Measurements from ENCODE around the gene MEI1. TPM values are rescaled to one million over a fixed set of nuclear protein-coding genes. Genes with fewer than 3 reads are reported as not detected.

The MEI1 gene
- total and polyA plus RNA-seq, 9 of the 15 experiments (the other 6 are each of a cell fraction or from before 2014, with no cell fraction given) = 0.08 to 0.68 (median 0.18) TPM; not detected in 2

DNA sequence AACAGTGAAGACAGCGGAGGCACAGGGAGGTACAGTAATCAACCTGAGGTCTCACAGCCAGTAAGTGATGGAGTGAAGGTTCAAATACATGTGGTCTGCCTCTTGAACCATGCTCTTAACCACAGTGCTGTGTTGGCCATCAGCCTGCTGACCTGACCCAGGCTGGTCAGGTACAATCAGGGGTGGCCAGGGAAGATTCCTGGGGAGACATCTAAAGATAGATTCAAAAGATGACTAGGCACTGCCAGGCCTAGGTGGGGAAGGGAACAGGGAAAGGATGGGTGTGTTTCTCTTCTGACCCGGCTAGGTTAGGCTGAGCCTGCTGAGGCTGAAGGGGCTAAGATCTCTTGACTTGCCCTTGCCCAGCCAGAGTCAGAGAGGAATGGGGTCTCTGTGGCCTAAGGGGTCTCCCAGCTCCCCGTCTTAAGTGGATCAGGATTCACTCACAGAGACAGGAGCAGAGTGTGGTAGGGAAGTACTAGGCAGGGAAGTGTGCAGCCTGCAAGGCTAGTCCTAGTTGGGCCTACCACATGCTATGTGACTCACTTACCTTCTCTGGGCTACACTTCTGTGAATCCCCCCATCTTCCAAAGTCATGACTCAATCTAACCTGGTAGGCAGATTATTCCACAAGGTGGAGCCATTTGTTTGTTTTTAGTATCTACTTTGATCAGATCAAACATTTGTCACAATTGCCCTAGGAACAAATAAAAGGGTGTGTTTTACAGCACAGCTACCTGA, 123.2 kb downstream of the MEI1 start:
- CTCF ChIA-PET (ENCODE audit: low intra/inter-chr PET ratio) = interaction anchor here (1.4 kb wide), 1 partner anchor 118 kb away, joined by 16 read pairs; no protein-coding TSS in a partner anchor
- 0 out of 2 replicates have a peak, but pooled peaks have one; percentile 29 for TF ChIP-seq GATA2 (CRISPR knock-in tag; IDR thresholded peaks at IDR 0.05)
- TF ChIP-seq NFIC (IDR thresholded peaks at IDR 0.05) = 0 out of 2 replicates have a peak, but pooled peaks have one; percentile 7
- no peak for TF ChIP-seq MYNN (IDR thresholded peaks at IDR 0.05)
- TF ChIP-seq MYNN (CRISPR knock-in tag; IDR thresholded peaks at IDR 0.05) = no peak
- TF ChIP-seq, protein P1, sequence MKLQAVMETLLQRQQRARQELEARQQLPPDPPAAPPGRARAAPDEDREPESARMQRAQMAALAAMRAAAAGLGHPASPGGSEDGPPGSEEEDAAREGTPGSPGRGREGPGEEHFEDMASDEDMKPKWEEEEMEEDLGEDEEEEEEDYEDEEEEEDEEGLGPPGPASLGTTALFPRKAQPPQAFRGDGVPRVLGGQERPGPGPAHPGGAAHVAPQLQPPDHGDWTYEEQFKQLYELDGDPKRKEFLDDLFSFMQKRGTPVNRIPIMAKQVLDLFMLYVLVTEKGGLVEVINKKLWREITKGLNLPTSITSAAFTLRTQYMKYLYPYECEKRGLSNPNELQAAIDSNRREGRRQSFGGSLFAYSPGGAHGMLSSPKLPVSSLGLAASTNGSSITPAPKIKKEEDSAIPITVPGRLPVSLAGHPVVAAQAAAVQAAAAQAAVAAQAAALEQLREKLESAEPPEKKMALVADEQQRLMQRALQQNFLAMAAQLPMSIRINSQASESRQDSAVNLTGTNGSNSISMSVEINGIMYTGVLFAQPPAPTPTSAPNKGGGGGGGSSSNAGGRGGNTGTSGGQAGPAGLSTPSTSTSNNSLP (IDR thresholded peaks at IDR 0.05; ENCODE audit: borderline replicate concordance, low read depth, low read length) = peak; percentile 87
- TF ChIP-seq, protein P2, sequence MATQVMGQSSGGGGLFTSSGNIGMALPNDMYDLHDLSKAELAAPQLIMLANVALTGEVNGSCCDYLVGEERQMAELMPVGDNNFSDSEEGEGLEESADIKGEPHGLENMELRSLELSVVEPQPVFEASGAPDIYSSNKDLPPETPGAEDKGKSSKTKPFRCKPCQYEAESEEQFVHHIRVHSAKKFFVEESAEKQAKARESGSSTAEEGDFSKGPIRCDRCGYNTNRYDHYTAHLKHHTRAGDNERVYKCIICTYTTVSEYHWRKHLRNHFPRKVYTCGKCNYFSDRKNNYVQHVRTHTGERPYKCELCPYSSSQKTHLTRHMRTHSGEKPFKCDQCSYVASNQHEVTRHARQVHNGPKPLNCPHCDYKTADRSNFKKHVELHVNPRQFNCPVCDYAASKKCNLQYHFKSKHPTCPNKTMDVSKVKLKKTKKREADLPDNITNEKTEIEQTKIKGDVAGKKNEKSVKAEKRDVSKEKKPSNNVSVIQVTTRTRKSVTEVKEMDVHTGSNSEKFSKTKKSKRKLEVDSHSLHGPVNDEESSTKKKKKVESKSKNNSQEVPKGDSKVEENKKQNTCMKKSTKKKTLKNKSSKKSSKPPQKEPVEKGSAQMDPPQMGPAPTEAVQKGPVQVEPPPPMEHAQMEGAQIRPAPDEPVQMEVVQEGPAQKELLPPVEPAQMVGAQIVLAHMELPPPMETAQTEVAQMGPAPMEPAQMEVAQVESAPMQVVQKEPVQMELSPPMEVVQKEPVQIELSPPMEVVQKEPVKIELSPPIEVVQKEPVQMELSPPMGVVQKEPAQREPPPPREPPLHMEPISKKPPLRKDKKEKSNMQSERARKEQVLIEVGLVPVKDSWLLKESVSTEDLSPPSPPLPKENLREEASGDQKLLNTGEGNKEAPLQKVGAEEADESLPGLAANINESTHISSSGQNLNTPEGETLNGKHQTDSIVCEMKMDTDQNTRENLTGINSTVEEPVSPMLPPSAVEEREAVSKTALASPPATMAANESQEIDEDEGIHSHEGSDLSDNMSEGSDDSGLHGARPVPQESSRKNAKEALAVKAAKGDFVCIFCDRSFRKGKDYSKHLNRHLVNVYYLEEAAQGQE (IDR thresholded peaks at IDR 0.05; ENCODE audit: borderline replicate concordance) = peak; percentile 66
- TF ChIP-seq, protein P2 (CRISPR knock-in tag; IDR thresholded peaks at IDR 0.05; ENCODE audit: low read depth) = no peak
- no peak for TF ChIP-seq SMAD4 (CRISPR knock-in tag; conservative IDR thresholded peaks at IDR 0.05)
- TF ChIP-seq RAD21 (CRISPR knock-in tag; conservative IDR thresholded peaks at IDR 0.05 in 1 of 2, IDR thresholded peaks at IDR 0.05 in 1 of 2) = peak; percentile 47 to 66
- TF ChIP-seq, protein P3, sequence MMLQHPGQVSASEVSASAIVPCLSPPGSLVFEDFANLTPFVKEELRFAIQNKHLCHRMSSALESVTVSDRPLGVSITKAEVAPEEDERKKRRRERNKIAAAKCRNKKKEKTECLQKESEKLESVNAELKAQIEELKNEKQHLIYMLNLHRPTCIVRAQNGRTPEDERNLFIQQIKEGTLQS (IDR thresholded peaks at IDR 0.05) = 0 out of 2 replicates have a peak, but pooled peaks have one; percentile 16
- TF ChIP-seq, protein P3 (CRISPR knock-in tag; conservative IDR thresholded peaks at IDR 0.05) = no peak

More for the DNA sequence above, 123.2 kb downstream of the MEI1 start:
- Histone ChIP-seq H3K79me2 (ENCODE audit: control insufficient read depth, insufficient read depth, low read length) (no peaks in the 10 kb centered on the region), H3K36me3 (ENCODE audit: control insufficient read depth, insufficient read depth, low read length) (peaks cover 39% of the 10 kb centered on the region; the same call in 2 of the 3 replicates), H3K4me1 (replicated peaks in 1 of 2; ENCODE audit: control insufficient read depth in 2 of 2, insufficient read depth in 2 of 2, low read length in 2 of 2) (peaks cover 14 to 20% of the 10 kb centered on the region in 2 experiments; a peak in 4 of 5 replicates), H4K20me1 (replicated peaks; ENCODE audit: control insufficient read depth, insufficient read depth, low read length) (no peaks in the 10 kb centered on the region), H3K9me1 (ENCODE audit: control insufficient read depth, insufficient read depth, low read length) (no peaks in the 10 kb centered on the region), H3K4me3 (no peak overlapping the region), H3K27me3 (ENCODE audit: control insufficient read depth in 2 of 2, insufficient read depth in 2 of 2, low read length in 2 of 2) (no peaks in the 10 kb centered on the region), H2AFZ (ENCODE audit: low read depth, low read length) (no peak overlapping the region), H3K4me2 (ENCODE audit: insufficient read depth, low read length) (no peak overlapping the region), H3K9me3 (replicated peaks; ENCODE audit: control insufficient read depth, insufficient read depth, low read depth, low read length) (no peaks in the 10 kb centered on the region), H3K9ac (ENCODE audit: insufficient read depth in 1 of 2, low read depth in 2 of 2, low read length in 2 of 2) (no peak overlapping the region; a peak in 1 of 4 replicates), H3K27ac (ENCODE audit: extremely low read depth, low read depth, low read length) (no peak overlapping the region; the same call in 2 of the 3 replicates)
- intact Hi-C loops (cut with micrococcal nuclease) (loop anchor here (5.0 kb wide), 1 partner anchor 120 kb away; no protein-coding TSS in a partner anchor), in situ Hi-C loops (cut with MboI) (no loop called here)
- BruUV-seq (replicated peaks) = no TSS peak
- ATAC-seq = peak; percentile 72
- 65% methylated on average over 3 of the region's 3 CpGs for WGBS (ENCODE audit: insufficient coverage, low coverage, missing lambda C conversion rate)
- peak; percentile 77 for FAIRE-seq
- POLR2A ChIA-PET = no interaction called here
- DNase-seq (ENCODE audit: extremely low read depth in 1 of 4, low spot score in 3 of 4) = peak; percentile 35 to 62 (median 40)

Data from K562 (cell line).